Nephron progenitor cell (in vitro differentiated cells): ENCODE measurements around the gene RPL29.
"Not testable (repeated sequence)": the region's sequence is repeated elsewhere in the genome, so short reads cannot be mapped to it uniquely, and the experiment has no call there.

Experiments
- DNase-seq: peaks from one replicate; pipeline ENCODE4 v3.0.0; 2021
- H3K27ac Mint-ChIP-seq: 2 replicates; pipeline ENCODE4 v1.8.0; 2021; ENCODE audit warnings: mild to moderate bottlenecking, moderate library complexity, mixed read lengths
- H3K27me3 Mint-ChIP-seq: 2 replicates; pipeline ENCODE4 v1.8.0; 2021; ENCODE audit warnings: mild to moderate bottlenecking, low read depth, mixed read lengths; ENCODE audit not compliant: poor library complexity
- H3K36me3 Mint-ChIP-seq: 2 replicates; pipeline ENCODE4 v1.8.0; 2021; ENCODE audit warnings: low read depth, mixed read lengths
- H3K4me1 Mint-ChIP-seq: 2 replicates; pipeline ENCODE4 v1.8.0; 2021; ENCODE audit warnings: mixed read lengths
- H3K4me3 Mint-ChIP-seq: 2 replicates; pipeline ENCODE4 v1.8.0; 2021; ENCODE audit warnings: mild to moderate bottlenecking, moderate library complexity, mixed read lengths
- H3K9me3 Mint-ChIP-seq: 2 replicates; pipeline ENCODE4 v1.8.0; 2021; ENCODE audit warnings: mild to moderate bottlenecking, moderate library complexity, mixed read lengths
- CTCF ChIP-seq: fragments of 200-600 bp; sonication (generic); IDR thresholded peaks from 2 replicates; pipeline ENCODE4 v1.5.0; 2021; ENCODE audit warnings: antibody characterized with exemption

Gene RPL29

DNA sequence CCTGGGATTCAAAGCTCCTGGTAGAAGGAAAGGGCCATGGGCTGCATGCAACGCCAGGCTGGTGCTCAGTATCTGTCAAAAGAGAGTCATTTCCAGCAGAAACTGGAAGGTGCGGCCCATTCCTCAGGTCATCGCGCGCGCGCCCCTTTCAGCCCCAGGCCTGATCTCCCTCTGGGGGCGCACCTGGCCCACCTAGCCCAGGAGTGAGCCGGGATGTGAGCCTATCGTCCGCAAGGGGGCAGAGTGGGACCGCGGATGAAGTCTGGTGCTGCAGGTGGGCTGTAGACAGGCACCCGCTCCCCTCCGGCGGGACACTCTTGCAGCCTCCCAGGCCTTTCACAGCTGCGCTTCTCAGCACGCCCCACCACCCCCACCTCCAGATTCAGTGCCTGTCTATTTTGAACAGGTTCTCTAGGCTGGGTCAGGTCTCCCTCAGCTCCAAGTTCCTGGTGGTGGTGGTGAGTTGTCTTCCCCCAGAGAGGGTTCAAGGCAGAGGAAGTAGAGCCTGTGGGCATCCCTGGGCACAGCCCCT lies 5.8 kb upstream of the RPL29 start:
- peak; percentile 92 for TF ChIP-seq CTCF
- H3K27ac Mint-ChIP-seq = no peak overlapping the region
- H3K4me1 Mint-ChIP-seq = peaks cover 68% of the 10 kb centered on the region
- DNase-seq = peak; percentile 93
- H3K9me3 Mint-ChIP-seq = no peaks in the 10 kb centered on the region
- H3K36me3 Mint-ChIP-seq = no peaks in the 10 kb centered on the region
- H3K27me3 Mint-ChIP-seq = peaks cover 30% of the 10 kb centered on the region
- H3K4me3 Mint-ChIP-seq = no peak overlapping the region

GRCh38 chr3:51999846-52000245 lies 4.2 kb upstream of the RPL29 start:
- DNase-seq = no peak
- no peak for TF ChIP-seq CTCF
- H3K27me3 Mint-ChIP-seq = peaks cover 30% of the 10 kb centered on the region
- peaks cover 9% of the 10 kb centered on the region for H3K36me3 Mint-ChIP-seq
- H3K4me3 Mint-ChIP-seq = no peak overlapping the region
- H3K27ac Mint-ChIP-seq = no peak overlapping the region
- no peaks in the 10 kb centered on the region for H3K9me3 Mint-ChIP-seq
- H3K4me1 Mint-ChIP-seq = peaks cover 63% of the 10 kb centered on the region

- no peaks in the 10 kb centered on the region for H3K9me3 Mint-ChIP-seq
- DNase-seq = no peak
- no peak overlapping the region for H3K4me3 Mint-ChIP-seq
- no peak for TF ChIP-seq CTCF
- peaks cover 63% of the 10 kb centered on the region for H3K4me1 Mint-ChIP-seq
- no peak overlapping the region for H3K27ac Mint-ChIP-seq
- H3K36me3 Mint-ChIP-seq = peaks cover 20% of the 10 kb centered on the region
- peaks cover 30% of the 10 kb centered on the region for H3K27me3 Mint-ChIP-seq
Observed at GRCh38 chr3:51998774-51999173, 3.1 kb upstream of the RPL29 start.

DNA sequence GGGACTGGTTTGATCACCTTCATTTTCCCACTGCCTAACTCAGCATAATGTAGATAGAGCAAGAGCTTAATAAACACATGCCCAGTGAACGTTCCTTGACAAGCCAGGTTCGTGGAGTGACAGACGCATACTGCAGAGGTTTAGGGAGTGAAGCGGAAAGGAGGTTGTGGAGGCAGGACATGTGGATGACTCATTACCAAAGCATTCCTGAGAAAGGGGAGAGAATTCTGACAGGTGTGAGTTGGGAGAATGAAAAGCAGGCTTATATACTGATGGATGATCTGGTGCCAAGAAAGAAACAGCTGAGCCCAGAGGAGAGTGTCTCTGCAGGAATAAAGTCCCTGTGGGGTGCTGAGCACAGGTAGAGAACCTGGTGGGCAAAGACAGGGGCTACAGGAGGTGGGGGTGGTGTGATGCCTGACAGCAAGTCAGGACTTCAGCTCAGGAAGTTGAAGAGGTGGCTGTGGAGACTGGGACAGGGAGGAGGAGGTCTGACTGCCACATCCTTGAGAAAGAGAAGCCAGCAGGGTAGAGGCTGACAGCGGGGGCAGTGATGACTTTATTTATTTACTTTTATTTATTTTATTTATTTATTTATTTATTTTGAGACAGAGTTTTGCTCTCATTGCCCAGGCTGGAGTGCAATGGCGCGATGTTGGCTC lies 2.4 kb upstream of the RPL29 start:
- DNase-seq = no peak
- Mint-ChIP-seq H3K4me3 (no peak overlapping the region), H3K27me3 (peaks cover 28% of the 10 kb centered on the region), H3K4me1 (peaks cover 63% of the 10 kb centered on the region), H3K9me3 (no peaks in the 10 kb centered on the region), H3K27ac (peak overlapping the region; percentile 40), H3K36me3 (peaks cover 27% of the 10 kb centered on the region)
- no peak for TF ChIP-seq CTCF

- TF ChIP-seq CTCF = no peak
- peaks cover 61% of the 10 kb centered on the region for H3K4me1 Mint-ChIP-seq
- peaks cover 36% of the 10 kb centered on the region for H3K36me3 Mint-ChIP-seq
- no peak overlapping the region for H3K27ac Mint-ChIP-seq
- DNase-seq = no peak
- H3K9me3 Mint-ChIP-seq = no peaks in the 10 kb centered on the region
- H3K27me3 Mint-ChIP-seq = peaks cover 20% of the 10 kb centered on the region
- peak overlapping the region; percentile 58 for H3K4me3 Mint-ChIP-seq
Observed at GRCh38 chr3:51997172-51997571, 1.5 kb upstream of the RPL29 start.

DNA sequence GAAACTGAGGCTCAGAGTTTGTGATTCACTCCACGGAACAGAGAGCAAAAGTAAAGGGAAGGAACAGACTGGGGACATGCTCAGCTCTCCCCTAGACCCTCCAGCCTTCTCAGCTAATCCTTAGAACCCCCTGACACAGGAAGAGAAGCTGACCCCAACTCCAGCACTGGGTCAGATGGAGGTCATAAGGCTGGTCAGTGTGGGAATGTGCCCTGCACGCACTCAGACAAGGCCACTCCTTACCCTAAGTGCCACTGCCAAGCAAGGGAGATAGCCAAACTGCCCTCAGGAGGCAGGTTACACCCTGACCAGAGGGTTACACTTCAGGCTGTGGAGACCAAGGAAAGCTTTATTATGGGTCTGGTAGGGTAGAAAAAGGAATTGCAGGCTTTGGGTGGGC lies 1.2 kb downstream of the RPL29 start:
- peaks cover 7% of the 10 kb centered on the region for H3K27me3 Mint-ChIP-seq

DNA sequence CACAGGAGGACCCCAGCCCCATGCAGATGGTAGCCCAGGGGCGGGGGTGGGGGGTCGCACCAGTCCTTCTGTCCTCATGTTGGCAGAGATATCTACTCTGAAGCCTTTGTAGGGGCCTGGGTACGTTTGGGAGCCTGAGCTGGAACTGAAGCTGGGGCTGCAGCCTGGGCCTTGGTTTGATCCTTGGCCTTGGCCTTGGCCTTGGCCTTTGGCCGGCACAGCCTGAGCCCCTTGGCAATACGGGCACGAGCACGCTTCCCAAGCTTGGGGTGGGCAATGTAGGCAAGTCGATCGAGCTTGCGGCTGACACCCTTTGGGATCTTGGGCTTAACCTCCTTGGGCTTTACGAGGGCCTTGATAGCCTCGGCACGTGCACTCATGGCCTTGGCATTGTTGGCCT lies 2.0 kb downstream of the RPL29 start:
- not testable (repeated sequence) for H3K27me3 Mint-ChIP-seq, H3K9me3 Mint-ChIP-seq, DNase-seq, H3K27ac Mint-ChIP-seq
- H3K4me1 Mint-ChIP-seq = peaks cover 66% of the 10 kb centered on the region
- H3K36me3 Mint-ChIP-seq = peaks cover 43% of the 10 kb centered on the region
- peak overlapping the region; percentile 97 for H3K4me3 Mint-ChIP-seq

More for the DNA sequence above, 1.2 kb downstream of the RPL29 start:
- peaks cover 43% of the 10 kb centered on the region for H3K36me3 Mint-ChIP-seq
- peak overlapping the region; percentile 100 for H3K27ac Mint-ChIP-seq
- H3K4me3 Mint-ChIP-seq = peak overlapping the region; percentile 97
- peaks cover 63% of the 10 kb centered on the region for H3K4me1 Mint-ChIP-seq
- DNase-seq = no peak
- TF ChIP-seq CTCF = no peak
- no peaks in the 10 kb centered on the region for H3K9me3 Mint-ChIP-seq
